Vagina (tissue), 2 donors: Measurements from ENCODE around the gene UBR4. TPM values are rescaled to one million over a fixed set of nuclear protein-coding genes. Genes with fewer than 3 reads are reported as not detected.

Source experiments
- DNase-seq, 2 donors: peaks; one replicate each; pipeline ENCODE4 v3.0.0-alpha.2; 2017; ENCODE audit errors: extremely low spot score in 2 of 2
- H3K27ac ChIP-seq: fragments of 200-600 bp; sonication (generic); one replicate; pipeline ENCODE4 v1.5.1; 2019
- H3K27me3 ChIP-seq: fragments of 200-600 bp; sonication (generic); one replicate; pipeline ENCODE4 v1.5.1; 2019
- H3K36me3 ChIP-seq, 2 donors: fragments of 200-600 bp; sonication (generic); one replicate each; pipeline ENCODE4 v1.5.1; 2017 to 2019
- H3K4me1 ChIP-seq: fragments of 200-600 bp; sonication (generic); one replicate; pipeline ENCODE4 v1.5.1; 2019
- H3K4me3 ChIP-seq, 2 donors: fragments of 200-600 bp; sonication (generic); 1 replicate in 1 of 2; 2 replicates in 1 of 2; pipeline ENCODE4 v1.5.1; 2016 to 2019
- H3K9me3 ChIP-seq: fragments of 200-600 bp; sonication (generic); one replicate; pipeline ENCODE4 v1.5.1; 2019
- CTCF ChIP-seq, 3 experiments: fragments of 450-650 bp in 2 of 3; fragments of 200-600 bp in 1 of 3; sonication (generic) in 1 of 3; IDR thresholded peaks; one replicate each; pipeline ENCODE4 v1.5.1; 2017 to 2019; ENCODE audit warnings: antibody characterized with exemption in 3 of 3, mild to moderate bottlenecking in 2 of 3, moderate library complexity in 2 of 3
- POLR2A ChIP-seq, 2 donors: fragments of 450-650 bp; IDR thresholded peaks; one replicate each; pipeline ENCODE4 v1.6.1; 2017; ENCODE audit warnings: antibody characterized with exemption in 2 of 2, mild to moderate bottlenecking in 2 of 2, moderate library complexity in 2 of 2
- POLR2AphosphoS5 ChIP-seq, 2 donors: sonication (generic); formaldehyde crosslinking; IDR thresholded peaks; one replicate each; pipeline ENCODE4 v1.9.0; 2017; ENCODE audit warnings: antibody characterized with exemption in 2 of 2, mild to moderate bottlenecking in 2 of 2, low read depth in 1 of 2; ENCODE audit not compliant: insufficient read depth in 1 of 2
- intact Hi-C: fragments of 100-400 bp; cut with DNase I; formaldehyde crosslinking; loops from one replicate; pipeline ENCODE4 v1.15.1; 2023
- total RNA-seq: library from RNA; depleted of rRNA; stranded (reverse); fragments of >200 nt; gene quantifications from one replicate; pipeline ENCODE4 v1.2.3, GENCODE V29; 2016

The UBR4 gene
- total RNA-seq, 1 donor from 2014 or later, result 157 TPM

GRCh38 chr1:19083081-19083480 lies 127.0 kb downstream of the UBR4 start:
- no peak for TF ChIP-seq POLR2A (IDR thresholded peaks at IDR 0.05)
- no peak for TF ChIP-seq POLR2AphosphoS5 (IDR thresholded peaks at IDR 0.05; ENCODE audit: insufficient read depth in 1 of 2, low read depth in 1 of 2)
- TF ChIP-seq CTCF (IDR thresholded peaks at IDR 0.05), result no peak
- peak overlapping the region; percentile 75 for H3K27ac ChIP-seq
- no peaks in the 10 kb centered on the region for H3K27me3 ChIP-seq
- peaks cover 0 to 59% of the 10 kb centered on the region in 2 donors for H3K36me3 ChIP-seq
- peaks cover 53% of the 10 kb centered on the region for H3K4me1 ChIP-seq
- intact Hi-C loops, result no loop called here
- H3K9me3 ChIP-seq, result no peaks in the 10 kb centered on the region
- DNase-seq, result no peak
- no peak overlapping the region for H3K4me3 ChIP-seq

- no peaks in the 10 kb centered on the region for H3K27me3 ChIP-seq
- peaks cover 50% of the 10 kb centered on the region for H3K4me1 ChIP-seq
- no peaks in the 10 kb centered on the region for H3K9me3 ChIP-seq
- H3K27ac ChIP-seq, result peak overlapping the region; percentile 75
- intact Hi-C loops, result no loop called here
- TF ChIP-seq POLR2AphosphoS5 (IDR thresholded peaks at IDR 0.05; ENCODE audit: insufficient read depth in 1 of 2, low read depth in 1 of 2) (peak in 1 of 2 donors; percentile 32), CTCF (IDR thresholded peaks at IDR 0.05) (no peak)
- DNase-seq, result no peak
- H3K4me3 ChIP-seq, result peak overlapping the region in 1 of 2 donors; percentile 8
- H3K36me3 ChIP-seq, result peaks cover 0 to 66% of the 10 kb centered on the region in 2 donors
Observed at GRCh38 chr1:19081218-19081893, 128.7 kb downstream of the UBR4 start.

- Histone ChIP-seq H3K36me3 (peaks cover 0 to 66% of the 10 kb centered on the region in 2 donors), H3K4me1 (peaks cover 50% of the 10 kb centered on the region), H3K27me3 (no peaks in the 10 kb centered on the region), H3K9me3 (no peaks in the 10 kb centered on the region), H3K4me3 (no peak overlapping the region), H3K27ac (peak overlapping the region; percentile 75)
- no peak for DNase-seq
- TF ChIP-seq POLR2AphosphoS5 (IDR thresholded peaks at IDR 0.05; ENCODE audit: insufficient read depth in 1 of 2, low read depth in 1 of 2) (no peak), CTCF (IDR thresholded peaks at IDR 0.05) (no peak), POLR2A (IDR thresholded peaks at IDR 0.05) (no peak)
- intact Hi-C loops, result no loop called here
Observed at GRCh38 chr1:19080721-19081120, 129.3 kb downstream of the UBR4 start.

- no peak for DNase-seq
- Histone ChIP-seq H3K4me1 (peaks cover 59% of the 10 kb centered on the region), H3K36me3 (peaks cover 0 to 66% of the 10 kb centered on the region in 2 donors), H3K4me3 (no peak overlapping the region), H3K27ac (peak overlapping the region; percentile 47), H3K27me3 (no peaks in the 10 kb centered on the region), H3K9me3 (no peaks in the 10 kb centered on the region)
- TF ChIP-seq POLR2A (IDR thresholded peaks at IDR 0.05) (no peak), POLR2AphosphoS5 (IDR thresholded peaks at IDR 0.05; ENCODE audit: insufficient read depth in 1 of 2, low read depth in 1 of 2) (peak in 1 of 2 donors; percentile 28), CTCF (IDR thresholded peaks at IDR 0.05) (no peak)
- intact Hi-C loops, result no loop called here
Observed at GRCh38 chr1:19079541-19080472, 130.3 kb downstream of the UBR4 start.
